ENCODE measurements around the gene COL23A1.

The COL23A1 gene

DNA sequence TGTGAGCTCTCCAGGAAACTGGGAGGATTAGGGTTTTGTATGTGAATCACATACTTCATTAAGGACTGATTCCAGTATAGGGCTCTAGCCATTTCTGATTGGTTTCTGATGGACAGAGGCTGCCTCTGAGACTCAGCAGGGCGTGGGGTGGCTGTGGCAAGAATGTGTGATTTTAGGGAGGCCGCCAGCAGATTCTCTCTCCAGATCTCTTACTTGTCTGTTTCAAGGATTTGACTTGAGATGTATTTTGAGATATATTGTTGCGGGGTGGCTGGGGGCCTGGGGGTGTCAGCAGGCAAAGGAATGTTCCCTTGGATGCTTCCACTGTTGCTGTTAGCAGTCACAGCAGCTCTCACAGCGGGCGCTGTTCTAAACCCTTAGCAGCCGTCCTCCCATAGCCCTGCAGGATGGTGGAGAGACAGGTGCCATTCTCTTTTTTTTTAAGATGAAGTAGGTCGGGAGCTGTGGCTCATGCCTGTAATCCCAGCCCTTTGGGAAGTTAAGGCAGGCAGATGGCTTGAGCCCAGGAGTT is 393.8 kb downstream of the COL23A1 start:
- Mint-ChIP-seq H3K27me3 (ENCODE audit: low read depth) (peaks cover 18% of the 10 kb centered on the region), H3K36me3 (ENCODE audit: low read depth) (no peaks in the 10 kb centered on the region), H3K4me3 (no peak overlapping the region), H3K4me1 (peaks cover 10% of the 10 kb centered on the region), H3K9me3 (peaks cover 5% of the 10 kb centered on the region), H3K27ac (no peak overlapping the region)
- TF ChIP-seq, protein P1, sequence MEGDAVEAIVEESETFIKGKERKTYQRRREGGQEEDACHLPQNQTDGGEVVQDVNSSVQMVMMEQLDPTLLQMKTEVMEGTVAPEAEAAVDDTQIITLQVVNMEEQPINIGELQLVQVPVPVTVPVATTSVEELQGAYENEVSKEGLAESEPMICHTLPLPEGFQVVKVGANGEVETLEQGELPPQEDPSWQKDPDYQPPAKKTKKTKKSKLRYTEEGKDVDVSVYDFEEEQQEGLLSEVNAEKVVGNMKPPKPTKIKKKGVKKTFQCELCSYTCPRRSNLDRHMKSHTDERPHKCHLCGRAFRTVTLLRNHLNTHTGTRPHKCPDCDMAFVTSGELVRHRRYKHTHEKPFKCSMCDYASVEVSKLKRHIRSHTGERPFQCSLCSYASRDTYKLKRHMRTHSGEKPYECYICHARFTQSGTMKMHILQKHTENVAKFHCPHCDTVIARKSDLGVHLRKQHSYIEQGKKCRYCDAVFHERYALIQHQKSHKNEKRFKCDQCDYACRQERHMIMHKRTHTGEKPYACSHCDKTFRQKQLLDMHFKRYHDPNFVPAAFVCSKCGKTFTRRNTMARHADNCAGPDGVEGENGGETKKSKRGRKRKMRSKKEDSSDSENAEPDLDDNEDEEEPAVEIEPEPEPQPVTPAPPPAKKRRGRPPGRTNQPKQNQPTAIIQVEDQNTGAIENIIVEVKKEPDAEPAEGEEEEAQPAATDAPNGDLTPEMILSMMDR (IDR thresholded peaks at IDR 0.05; ENCODE audit: unreplicated experiment in 3 of 3), result no peak

GRCh38 chr5:178194026-178194425 is 396.2 kb downstream of the COL23A1 start:
- Mint-ChIP-seq H3K4me1 (peaks cover 5% of the 10 kb centered on the region), H3K27me3 (ENCODE audit: low read depth) (peaks cover 18% of the 10 kb centered on the region), H3K36me3 (ENCODE audit: low read depth) (no peaks in the 10 kb centered on the region), H3K9me3 (peaks cover 5% of the 10 kb centered on the region), H3K27ac (no peak overlapping the region), H3K4me3 (no peak overlapping the region)
- TF ChIP-seq, protein P1 (IDR thresholded peaks at IDR 0.05; ENCODE audit: unreplicated experiment in 3 of 3), result no peak

- no peaks in the 10 kb centered on the region for H3K36me3 Mint-ChIP-seq (ENCODE audit: low read depth)
- H3K9me3 Mint-ChIP-seq, result peaks cover 5% of the 10 kb centered on the region
- peaks cover 5% of the 10 kb centered on the region for H3K4me1 Mint-ChIP-seq
- H3K4me3 Mint-ChIP-seq, result no peak overlapping the region
- TF ChIP-seq, protein P1 (IDR thresholded peaks at IDR 0.05; ENCODE audit: unreplicated experiment in 3 of 3), result no peak
- no peak overlapping the region for H3K27ac Mint-ChIP-seq
- peaks cover 18% of the 10 kb centered on the region for H3K27me3 Mint-ChIP-seq (ENCODE audit: low read depth)
Observed at GRCh38 chr5:178193251-178193809, 396.9 kb downstream of the COL23A1 start.

DNA sequence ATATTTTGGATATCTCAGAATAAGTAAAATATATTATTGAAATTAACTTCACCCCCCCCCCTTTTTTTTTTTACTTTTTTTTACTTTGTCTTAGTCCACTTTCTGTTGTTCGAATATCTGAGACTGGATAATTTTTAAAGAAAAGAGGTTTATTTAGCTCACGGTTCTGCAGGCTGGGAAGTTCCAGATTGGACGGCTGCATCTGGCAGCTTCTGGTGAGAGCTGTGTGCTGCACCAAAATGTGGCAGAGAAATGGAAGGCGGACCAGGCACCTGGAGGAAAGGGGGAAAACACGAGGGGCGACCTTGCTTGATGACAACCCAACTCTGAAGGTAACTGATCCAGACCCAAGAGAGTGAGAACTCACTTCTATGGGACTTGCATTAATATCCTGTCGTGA is 397.4 kb downstream of the COL23A1 start:
- TF ChIP-seq, protein P1 (IDR thresholded peaks at IDR 0.05; ENCODE audit: unreplicated experiment in 3 of 3), result no peak
- Mint-ChIP-seq H3K4me1 (peaks cover 5% of the 10 kb centered on the region), H3K27me3 (ENCODE audit: low read depth) (peaks cover 18% of the 10 kb centered on the region), H3K4me3 (no peak overlapping the region), H3K36me3 (ENCODE audit: low read depth) (no peaks in the 10 kb centered on the region), H3K9me3 (peaks cover 5% of the 10 kb centered on the region), H3K27ac (no peak overlapping the region)

- no peak overlapping the region for H3K4me3 Mint-ChIP-seq
- no peak overlapping the region for H3K27ac Mint-ChIP-seq
Observed at GRCh38 chr5:178192244-178192643, 397.9 kb downstream of the COL23A1 start.

More at GRCh38 chr5:178192244-178192643, 397.9 kb downstream of the COL23A1 start:
- H3K9me3 Mint-ChIP-seq, result peaks cover 5% of the 10 kb centered on the region
- H3K36me3 Mint-ChIP-seq (ENCODE audit: low read depth), result no peaks in the 10 kb centered on the region
- H3K4me1 Mint-ChIP-seq, result peaks cover 5% of the 10 kb centered on the region
- TF ChIP-seq, protein P1 (IDR thresholded peaks at IDR 0.05; ENCODE audit: unreplicated experiment in 3 of 3), result no peak
- H3K27me3 Mint-ChIP-seq (ENCODE audit: low read depth), result peaks cover 18% of the 10 kb centered on the region

Data from nephron (organoid).